NCI-H2107 (cell line): Measurements from ENCODE around the gene DMD.

Experiments used
- DNase-seq: peaks from one replicate; lab custom pipeline; 2025; lab: John Stamatoyannopoulos, UW

Gene DMD

GRCh38 chrX:31338991-31339350 is 1872.4 kb downstream of the DMD start:
- no peak for DNase-seq

DNA sequence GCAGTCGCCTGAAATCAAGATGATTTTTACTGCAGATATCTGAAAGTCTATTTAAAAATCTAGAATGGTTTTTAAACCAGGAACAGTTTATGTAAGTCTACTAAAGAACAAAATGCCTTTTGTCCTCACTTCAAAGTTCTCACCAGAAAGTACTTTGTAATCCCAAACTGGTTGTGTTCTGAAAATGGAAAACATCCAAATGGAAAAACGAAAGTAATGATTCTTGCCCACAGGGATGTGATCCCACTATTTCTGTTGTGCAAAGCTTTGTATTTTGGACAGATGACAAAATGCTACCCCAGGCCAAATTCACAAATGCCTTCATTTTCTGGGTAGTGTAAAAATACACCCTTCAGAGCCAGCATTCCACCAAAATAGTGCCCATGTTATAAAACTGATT is 1874.0 kb downstream of the DMD start:
- DNase-seq = no peak

DNA sequence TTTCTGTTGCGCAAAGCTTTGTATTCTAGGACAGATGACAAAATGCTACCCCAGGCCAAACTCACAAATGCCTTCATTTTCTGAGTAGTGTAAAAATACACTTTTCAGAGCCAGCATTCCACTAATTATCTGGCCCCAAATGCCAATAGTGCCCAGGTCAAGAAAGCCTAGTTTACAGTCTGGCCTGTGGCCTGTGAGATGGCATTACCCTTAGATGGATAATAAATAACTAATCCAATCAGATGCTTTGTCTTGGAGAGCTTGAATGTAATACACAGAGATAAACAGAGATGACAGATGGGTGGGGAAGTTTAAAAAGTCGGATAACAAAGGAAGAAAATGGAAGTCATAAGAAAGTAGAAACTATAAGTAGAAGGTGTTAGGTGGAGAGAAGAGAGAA is 1874.9 kb downstream of the DMD start:
- no peak for DNase-seq

- no peak for DNase-seq
Observed at GRCh38 chrX:31334997-31335396, 1876.4 kb downstream of the DMD start.

DNA sequence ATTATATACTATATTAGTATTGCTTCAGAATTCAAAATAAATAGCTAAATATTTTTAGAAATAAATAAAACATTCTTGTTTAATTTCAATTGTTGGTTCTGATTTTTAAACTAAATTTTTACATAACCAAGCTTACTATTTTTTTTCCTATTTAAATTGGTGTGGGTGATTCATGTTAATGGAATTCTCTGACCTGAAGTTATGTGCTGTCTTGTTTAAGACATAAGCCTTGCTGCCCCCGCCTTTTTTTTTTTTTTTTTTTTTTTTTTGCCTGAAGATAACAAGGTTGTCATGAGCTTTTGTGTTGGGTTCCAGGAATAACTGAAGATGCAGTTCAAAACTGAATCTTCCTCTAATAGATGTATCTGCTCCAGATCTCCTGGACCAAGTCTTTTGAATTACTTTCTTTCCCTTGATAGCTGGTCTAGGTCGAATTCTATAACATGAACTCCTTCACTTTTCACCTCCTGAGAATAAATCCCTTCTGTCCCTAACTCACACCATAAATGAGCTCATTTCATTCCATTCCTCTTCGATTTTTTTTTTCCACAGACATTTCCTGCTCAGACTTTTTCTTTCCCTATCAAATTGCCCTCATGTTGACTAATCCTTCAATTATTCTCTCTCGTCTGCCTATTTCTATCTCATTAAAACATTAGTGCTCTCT is 1878.1 kb downstream of the DMD start:
- no peak for DNase-seq

- no peak for DNase-seq
Observed at GRCh38 chrX:31331928-31332327, 1879.4 kb downstream of the DMD start.

DNA sequence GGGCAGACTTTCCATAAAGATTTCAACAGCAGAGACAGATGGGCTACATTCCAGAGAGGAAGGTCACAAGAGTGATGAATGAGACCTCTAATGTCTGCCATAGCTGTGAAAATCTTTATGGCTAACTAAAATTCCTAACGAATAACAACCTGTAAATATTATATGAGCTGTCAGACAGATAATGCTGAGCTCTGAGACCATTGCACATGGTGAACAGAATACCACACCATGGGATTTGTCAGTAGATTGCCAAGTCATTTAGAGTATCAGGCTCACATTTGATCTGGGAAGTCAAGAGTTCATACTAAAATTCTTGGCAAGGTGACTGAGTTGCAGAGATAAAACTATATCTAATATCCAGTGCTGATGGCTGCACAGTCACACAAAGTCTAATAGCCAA is 1880.3 kb downstream of the DMD start:
- DNase-seq = no peak

DNA sequence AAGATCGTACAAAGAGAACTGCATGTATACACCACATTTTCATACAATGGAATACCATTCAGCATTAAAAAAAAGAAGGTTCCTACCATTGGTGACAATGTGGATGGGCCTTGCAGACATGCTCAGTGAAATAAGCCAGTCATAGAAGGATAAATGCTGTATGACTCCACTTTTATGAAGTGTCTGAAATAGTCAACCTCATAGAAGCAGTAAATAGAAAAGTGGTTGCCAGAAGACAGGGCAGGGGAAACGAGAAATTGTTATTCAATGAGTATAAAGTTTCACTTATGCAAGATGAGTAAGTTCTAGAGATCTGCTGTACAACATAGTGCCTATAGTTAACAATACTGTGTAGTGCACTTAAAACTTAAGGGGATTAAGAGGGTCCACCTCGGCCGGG is 1882.1 kb downstream of the DMD start:
- no peak for DNase-seq

- no peak for DNase-seq
Observed at GRCh38 chrX:31323658-31324057, 1887.7 kb downstream of the DMD start.

DNA sequence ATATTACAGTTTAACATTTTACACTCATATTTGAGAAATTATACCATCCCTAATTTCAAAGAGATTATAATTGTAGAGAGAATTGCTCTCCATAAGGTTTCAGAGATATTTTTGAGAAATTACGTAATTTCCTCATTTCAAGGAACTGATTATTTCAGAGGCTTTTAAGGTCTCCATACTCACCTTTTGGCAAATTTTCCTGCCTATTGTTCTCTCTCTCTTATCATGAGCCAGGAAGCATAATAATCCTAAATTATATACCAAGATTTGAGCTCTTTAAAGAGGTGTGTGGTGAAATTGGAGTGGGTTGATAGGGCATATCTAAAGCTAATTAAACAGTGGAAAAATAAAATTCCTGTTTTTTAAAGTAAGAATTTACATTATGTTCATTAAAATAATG is 1890.6 kb downstream of the DMD start:
- DNase-seq = no peak

GRCh38 chrX:31319586-31319985 is 1891.8 kb downstream of the DMD start:
- no peak for DNase-seq

DNA sequence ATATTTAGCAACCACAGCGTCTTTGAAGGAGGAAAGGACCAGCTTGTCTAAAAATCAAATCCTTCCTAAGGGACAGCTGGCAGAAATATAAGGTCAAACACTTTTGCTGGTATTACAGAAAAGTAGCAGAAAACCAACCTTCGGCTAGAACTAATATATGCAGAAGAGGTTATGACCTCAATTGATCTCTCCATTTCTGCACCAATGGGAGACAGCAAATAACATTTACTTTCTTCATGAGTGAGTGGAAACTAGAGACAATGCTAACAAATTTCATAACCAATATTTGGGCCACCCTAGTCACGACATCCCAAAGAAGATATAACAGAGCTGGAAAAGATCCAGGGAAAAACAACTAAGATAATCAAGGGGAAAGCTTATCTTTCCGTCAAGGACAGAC is 1892.5 kb downstream of the DMD start:
- DNase-seq = no peak

GRCh38 chrX:31316340-31316991 is 1894.9 kb downstream of the DMD start:
- DNase-seq = no peak

GRCh38 chrX:31314921-31315320 is 1896.4 kb downstream of the DMD start:
- no peak for DNase-seq

DNA sequence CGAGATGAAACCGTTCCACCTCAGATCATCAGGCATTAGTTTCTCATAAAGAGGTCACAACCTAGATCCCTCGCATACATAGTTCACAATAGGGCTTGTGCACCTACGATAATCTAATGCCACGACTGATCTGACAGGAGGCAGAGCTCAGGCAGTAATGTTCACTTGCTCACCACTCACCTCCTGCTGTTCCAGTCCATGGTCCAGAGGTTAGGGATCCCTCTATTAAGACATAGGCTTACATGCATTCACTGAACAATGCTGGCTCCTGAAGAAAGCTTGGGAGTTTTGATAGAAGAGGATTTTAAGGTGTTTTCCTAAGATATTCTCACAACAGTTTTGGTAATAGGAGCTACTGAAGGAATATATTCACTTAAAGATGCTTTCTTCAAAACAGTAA is 1903.4 kb downstream of the DMD start:
- no peak for DNase-seq

GRCh38 chrX:31302573-31303075 is 1908.7 kb downstream of the DMD start:
- no peak for DNase-seq

DNA sequence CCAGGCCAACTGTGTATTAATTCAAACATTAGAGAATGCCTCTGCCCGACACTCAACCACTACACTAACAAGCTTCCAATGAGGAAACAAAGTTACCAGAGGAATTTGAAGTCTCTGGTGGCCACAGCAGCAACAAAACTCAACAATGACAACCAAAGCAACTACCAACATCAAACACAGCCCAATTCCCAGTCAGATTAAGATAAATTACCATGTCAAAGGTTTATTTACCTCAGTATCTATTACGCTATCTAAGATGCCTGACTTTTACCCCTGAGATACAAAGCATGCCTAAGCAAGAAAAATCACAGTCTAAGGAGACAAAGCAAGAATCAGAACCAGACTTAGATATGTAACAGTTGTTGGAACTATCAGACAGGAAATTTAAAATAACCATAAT is 1909.4 kb downstream of the DMD start:
- DNase-seq = no peak

- DNase-seq = no peak
Observed at GRCh38 chrX:31301203-31301602, 1910.1 kb downstream of the DMD start.

- DNase-seq = no peak
Observed at GRCh38 chrX:31298916-31299315, 1912.4 kb downstream of the DMD start.

DNA sequence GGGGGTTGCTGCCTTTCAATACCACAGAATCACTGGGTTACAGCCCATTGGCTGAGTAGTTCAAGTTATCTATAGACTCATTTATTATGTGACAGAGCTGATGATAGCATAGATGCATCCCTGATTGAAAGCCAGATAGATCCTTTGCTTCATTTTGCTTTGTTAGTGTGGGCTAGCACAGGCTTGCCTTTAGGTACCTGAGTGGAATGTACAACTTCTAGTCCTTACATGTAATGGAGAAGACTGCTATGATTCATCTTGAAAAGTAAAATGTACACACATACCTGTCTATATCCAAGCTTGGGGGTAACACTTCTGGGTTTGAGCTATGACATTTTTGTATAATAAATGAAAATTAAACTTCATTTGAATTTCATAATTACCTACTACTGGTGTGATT is 1913.5 kb downstream of the DMD start:
- DNase-seq = no peak

DNA sequence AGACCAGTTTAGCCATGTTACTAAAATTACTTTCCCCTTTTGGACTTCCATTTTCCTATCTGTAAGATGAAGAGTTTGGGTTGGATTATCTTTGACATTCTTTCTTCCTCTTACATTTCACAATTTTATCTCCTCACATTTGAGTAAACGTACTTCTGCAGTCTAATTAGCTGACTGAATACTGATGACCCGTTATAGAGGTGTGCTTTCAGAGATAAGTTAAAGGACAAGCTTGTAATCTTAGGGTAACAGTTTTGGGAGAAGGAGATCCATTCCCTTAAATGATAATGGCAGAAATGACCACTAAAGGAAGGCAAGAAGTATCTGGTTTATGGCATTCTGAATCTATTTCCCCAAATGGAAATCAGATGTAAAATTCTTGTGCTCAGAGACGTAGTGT is 1916.9 kb downstream of the DMD start:
- DNase-seq = no peak

- no peak for DNase-seq
Observed at GRCh38 chrX:31293409-31293808, 1917.9 kb downstream of the DMD start.

DNA sequence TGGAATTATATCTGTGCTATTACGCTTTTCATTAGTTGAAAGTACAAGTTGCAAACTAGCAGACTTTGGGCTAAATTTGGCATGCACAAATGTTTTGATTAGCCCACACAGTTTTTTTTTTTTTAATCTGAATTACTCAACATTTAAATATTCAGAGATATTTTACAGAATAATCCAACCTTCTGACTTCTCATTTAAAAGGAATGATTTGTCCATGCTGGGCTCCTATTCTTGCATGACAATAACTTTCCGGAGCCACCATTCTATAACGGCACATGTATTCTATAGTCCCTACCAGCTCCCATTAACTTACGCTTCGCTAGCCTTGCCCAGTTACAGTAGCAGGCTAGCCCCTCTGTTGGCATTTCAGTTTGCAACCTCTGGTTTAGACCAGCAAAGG is 1920.2 kb downstream of the DMD start:
- DNase-seq = no peak

DNA sequence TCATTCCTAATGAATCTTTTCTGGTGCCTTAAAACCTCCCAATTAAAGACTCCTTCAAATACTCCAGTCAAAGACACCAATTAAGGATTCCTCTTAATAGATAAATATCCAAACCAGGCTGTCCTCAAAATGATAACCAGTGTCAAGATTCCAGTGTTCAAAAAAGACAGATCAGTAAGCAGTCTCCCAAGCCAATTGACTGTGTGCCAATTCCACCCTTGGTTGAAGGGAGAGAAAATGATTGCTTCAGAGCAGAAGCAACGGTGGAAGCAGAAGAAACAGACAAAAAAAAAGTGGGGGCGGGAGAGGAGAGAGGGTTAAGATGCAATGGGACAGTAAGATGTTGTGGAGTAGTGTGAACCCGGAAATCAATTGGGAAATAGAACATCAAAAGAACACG is 1923.5 kb downstream of the DMD start:
- no peak for DNase-seq
